Skeletal muscle satellite cell (primary cell): Measurements from ENCODE around the gene HMX2.
A peak's percentile ranks its signal among the peaks of the same experiment; 100 is the strongest.
"Not testable (repeated sequence)": the region's sequence is repeated elsewhere in the genome, so short reads cannot be mapped to it uniquely, and the experiment has no call there.

ENCODE experiments used
- H3K27me3 ChIP-seq: 2 replicates; pipeline ENCODE4 v1.7.0; 2013; ENCODE audit warnings: low read length; ENCODE audit not compliant: control insufficient read depth, insufficient read depth
- H3K36me3 ChIP-seq: 2 replicates; pipeline ENCODE4 v1.7.0; 2013; ENCODE audit warnings: mild to moderate bottlenecking, control low read depth, low read length; ENCODE audit not compliant: insufficient read depth
- H3K4me1 ChIP-seq: 2 replicates; pipeline ENCODE4 v1.7.0; 2013; ENCODE audit warnings: low read length; ENCODE audit not compliant: control insufficient read depth, insufficient read depth
- H3K4me2 ChIP-seq: 2 replicates; pipeline ENCODE4 v1.7.0; 2013; ENCODE audit warnings: mild to moderate bottlenecking, low read length
- H3K4me3 ChIP-seq: 2 replicates; pipeline ENCODE4 v1.7.0; 2013; ENCODE audit warnings: low read length
- H3K9ac ChIP-seq: 2 replicates; pipeline ENCODE4 v1.7.0; 2013; ENCODE audit warnings: mild to moderate bottlenecking, low read depth, low read length, moderate library complexity
- H3K9me3 ChIP-seq: replicated peaks from 2 replicates; pipeline ENCODE4 v1.7.0; 2013; ENCODE audit warnings: mild to moderate bottlenecking, control low read depth, low read length

HMX2 gene

DNA sequence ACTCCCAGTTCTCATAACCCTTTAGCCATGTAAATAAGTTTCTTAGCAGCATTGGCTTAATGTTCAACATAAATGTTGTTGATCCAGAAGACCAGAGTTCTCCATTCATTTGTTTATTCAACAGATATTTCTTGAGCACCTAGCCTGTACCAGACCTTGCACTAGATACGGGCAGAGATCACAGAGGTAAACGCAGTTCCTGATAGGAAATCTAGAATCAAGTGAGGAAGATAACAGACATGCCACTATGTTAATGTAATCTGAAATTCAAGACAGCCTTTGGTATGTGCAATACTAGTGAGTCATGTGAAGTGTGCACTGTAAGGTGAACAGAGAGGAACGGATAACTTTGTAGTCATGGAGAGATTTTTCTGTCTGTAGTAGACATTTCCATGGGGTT lies 9.3 kb downstream of the HMX2 start:
- H3K4me1 ChIP-seq, result peaks cover 29% of the 10 kb centered on the region
- H3K36me3 ChIP-seq, result peaks cover 55% of the 10 kb centered on the region
- H3K27me3 ChIP-seq, result peaks cover 7% of the 10 kb centered on the region
- peak overlapping the region; percentile 85 for H3K4me3 ChIP-seq
- no peak overlapping the region for H3K9ac ChIP-seq
- no peaks in the 10 kb centered on the region for H3K9me3 ChIP-seq
- H3K4me2 ChIP-seq, result peak overlapping the region; percentile 86

- Histone ChIP-seq H3K4me2 (peak overlapping the region; percentile 86), H3K4me3 (no peak overlapping the region), H3K4me1 (peaks cover 29% of the 10 kb centered on the region), H3K36me3 (peaks cover 70% of the 10 kb centered on the region), H3K9me3 (no peaks in the 10 kb centered on the region), H3K9ac (no peak overlapping the region), H3K27me3 (no peaks in the 10 kb centered on the region)
These were observed 10.7 kb downstream of the HMX2 start for GRCh38 chr10:123158682-123159081.

GRCh38 chr10:123160311-123160980 lies 12.5 kb downstream of the HMX2 start:
- Histone ChIP-seq H3K4me1 (peaks cover 29% of the 10 kb centered on the region), H3K27me3 (no peaks in the 10 kb centered on the region), H3K4me2 (no peak overlapping the region), H3K9ac (no peak overlapping the region), H3K4me3 (no peak overlapping the region), H3K9me3 (no peaks in the 10 kb centered on the region), H3K36me3 (peaks cover 85% of the 10 kb centered on the region)

- H3K4me3 ChIP-seq, result no peak overlapping the region
- H3K9ac ChIP-seq, result no peak overlapping the region
- no peak overlapping the region for H3K4me2 ChIP-seq
- H3K27me3 ChIP-seq, result no peaks in the 10 kb centered on the region
- H3K36me3 ChIP-seq, result peaks cover 88% of the 10 kb centered on the region
- no peaks in the 10 kb centered on the region for H3K4me1 ChIP-seq
- no peaks in the 10 kb centered on the region for H3K9me3 ChIP-seq
These were observed 16.4 kb downstream of the HMX2 start for GRCh38 chr10:123164319-123164718.

DNA sequence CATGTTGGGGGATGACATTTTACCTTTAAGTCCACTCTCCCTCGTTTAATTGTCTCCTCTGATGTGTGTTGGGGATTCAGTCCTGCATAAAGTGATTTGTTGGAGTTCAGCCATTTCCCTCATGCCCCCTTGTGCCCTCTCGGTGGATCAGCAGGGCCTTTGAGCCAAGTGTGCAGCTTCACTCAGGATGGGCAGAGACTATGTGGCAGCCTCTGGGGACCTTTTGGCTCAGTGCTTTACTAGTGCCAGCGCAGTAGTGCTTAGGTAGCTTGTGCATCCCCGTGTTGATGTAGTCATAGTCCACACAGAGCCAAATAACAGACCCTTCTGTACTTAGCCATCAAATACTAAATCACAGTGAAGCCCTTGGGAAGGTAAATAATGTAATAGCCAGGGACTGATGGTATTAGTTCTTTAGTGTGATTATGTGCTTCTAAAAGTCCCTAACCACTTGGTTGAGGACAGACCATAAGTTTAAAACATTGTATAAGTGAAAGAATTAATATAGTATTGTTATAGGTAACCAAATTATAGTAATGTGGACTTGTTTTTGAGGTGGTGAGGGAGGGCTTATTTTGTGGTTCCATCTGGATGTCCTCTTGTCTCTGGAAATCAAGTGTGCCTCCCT lies 17.6 kb downstream of the HMX2 start:
- H3K36me3 ChIP-seq, result peaks cover 87% of the 10 kb centered on the region

GRCh38 chr10:123166618-123167017 lies 18.7 kb downstream of the HMX2 start:
- no peaks in the 10 kb centered on the region for H3K27me3 ChIP-seq
- peaks cover 84% of the 10 kb centered on the region for H3K36me3 ChIP-seq
- H3K4me3 ChIP-seq, result no peak overlapping the region
- H3K4me2 ChIP-seq, result no peak overlapping the region
- H3K9me3 ChIP-seq, result no peaks in the 10 kb centered on the region
- H3K9ac ChIP-seq, result no peak overlapping the region
- H3K4me1 ChIP-seq, result no peaks in the 10 kb centered on the region

More for the DNA sequence above, 17.6 kb downstream of the HMX2 start:
- no peak overlapping the region for H3K4me3 ChIP-seq
- no peaks in the 10 kb centered on the region for H3K4me1 ChIP-seq
- H3K9ac ChIP-seq, result no peak overlapping the region
- H3K4me2 ChIP-seq, result no peak overlapping the region
- no peaks in the 10 kb centered on the region for H3K9me3 ChIP-seq
- no peaks in the 10 kb centered on the region for H3K27me3 ChIP-seq

DNA sequence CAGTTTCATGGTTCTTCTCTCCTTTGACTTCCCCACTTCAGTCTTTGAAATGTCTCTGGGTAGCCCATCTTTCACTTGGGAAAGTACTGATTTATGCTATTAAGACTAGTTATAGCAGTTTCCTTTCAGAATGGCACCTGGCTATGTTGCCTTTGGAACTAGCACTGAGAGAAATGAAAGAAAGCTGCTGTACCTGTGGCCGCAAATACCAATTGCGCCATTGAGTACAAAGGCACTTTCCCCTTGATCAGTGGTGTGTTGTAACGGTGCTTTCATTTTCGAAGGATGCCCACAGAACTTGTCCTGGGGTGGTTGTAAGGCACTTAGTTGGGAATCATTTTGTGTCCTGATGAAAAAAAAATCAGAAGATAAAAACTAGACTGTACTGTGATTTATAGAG lies 23.0 kb downstream of the HMX2 start:
- Histone ChIP-seq H3K27me3 (no peaks in the 10 kb centered on the region), H3K9me3 (no peaks in the 10 kb centered on the region), H3K9ac (no peak overlapping the region), H3K4me3 (no peak overlapping the region), H3K36me3 (peaks cover 41% of the 10 kb centered on the region), H3K4me1 (no peaks in the 10 kb centered on the region), H3K4me2 (no peak overlapping the region)

DNA sequence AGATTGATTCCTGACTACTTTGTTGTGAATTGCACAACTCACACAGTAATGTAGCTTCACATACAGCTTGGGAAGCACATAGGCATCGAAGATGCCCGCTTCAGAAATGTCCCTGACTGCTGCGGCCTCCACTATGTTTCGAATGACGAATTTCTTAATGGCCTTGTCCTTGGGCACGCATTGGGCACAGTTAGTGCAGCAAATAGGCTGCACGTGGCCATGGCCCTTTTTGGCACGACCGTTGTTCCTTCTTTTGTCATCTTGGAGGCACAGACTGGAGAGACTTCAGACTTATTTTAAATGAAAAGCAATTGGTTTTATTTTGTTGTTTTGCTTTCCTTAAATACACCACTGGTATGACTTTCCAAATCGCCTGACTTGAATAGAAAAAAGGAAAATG lies 23.7 kb downstream of the HMX2 start:
- H3K36me3 ChIP-seq, result peaks cover 37% of the 10 kb centered on the region
- H3K9ac ChIP-seq, result not testable (repeated sequence)

DNA sequence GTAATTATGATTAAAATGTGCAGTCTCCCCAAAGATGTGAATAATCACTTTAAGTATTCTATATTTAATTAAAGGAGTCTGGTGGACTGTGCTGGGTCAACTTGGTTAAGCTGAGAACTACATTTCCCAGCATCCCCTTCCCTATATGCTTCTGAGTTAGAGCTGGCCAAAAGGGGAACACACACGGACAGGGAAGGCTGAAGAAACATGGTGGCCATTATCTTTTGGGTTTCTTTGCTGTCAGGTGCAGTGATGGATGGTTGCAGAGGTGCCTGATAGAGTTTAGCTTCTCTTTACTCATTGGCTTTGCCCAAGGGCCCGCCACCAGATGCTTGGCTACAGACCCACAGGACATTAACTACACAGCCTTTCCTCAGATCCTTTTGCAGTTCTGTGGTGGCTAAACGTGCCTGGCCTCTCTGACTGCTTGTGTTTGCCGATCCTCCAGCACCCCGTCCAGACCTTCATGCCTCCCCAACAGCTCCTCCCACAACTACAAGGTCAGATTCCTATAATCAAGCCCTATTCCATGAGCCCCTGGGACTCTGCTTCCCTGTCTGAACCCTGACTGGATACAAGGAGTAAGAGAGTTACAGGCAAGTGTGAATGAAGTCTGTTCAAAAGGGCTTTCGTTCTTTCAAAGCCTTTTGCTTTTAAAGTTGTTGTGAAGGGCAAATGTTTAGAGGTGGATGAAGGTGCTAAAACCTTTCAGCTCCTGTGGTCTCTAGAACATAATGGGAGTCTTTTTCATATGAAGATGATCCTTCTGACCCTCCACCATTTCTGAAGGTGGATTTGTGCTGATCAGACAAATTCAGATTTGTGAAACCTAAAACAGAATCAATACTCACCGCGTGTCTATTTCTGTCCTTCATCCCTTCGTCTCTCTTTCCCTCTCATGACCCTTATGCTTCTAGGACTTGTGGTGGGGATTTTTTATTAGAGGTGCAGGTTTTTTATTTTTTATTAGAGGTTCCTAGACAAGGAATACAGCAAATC lies 27.8 kb downstream of the HMX2 start:
- H3K36me3 ChIP-seq, result peaks cover 11% of the 10 kb centered on the region
- H3K4me1 ChIP-seq, result no peaks in the 10 kb centered on the region
- no peak overlapping the region for H3K4me3 ChIP-seq
- H3K9ac ChIP-seq, result no peak overlapping the region
- no peaks in the 10 kb centered on the region for H3K9me3 ChIP-seq
- no peak overlapping the region for H3K4me2 ChIP-seq
- no peaks in the 10 kb centered on the region for H3K27me3 ChIP-seq

More for the DNA sequence above, 23.7 kb downstream of the HMX2 start:
- H3K4me2 ChIP-seq, H3K27me3 ChIP-seq, H3K4me3 ChIP-seq, H3K9me3 ChIP-seq, H3K4me1 ChIP-seq: not testable (repeated sequence)

DNA sequence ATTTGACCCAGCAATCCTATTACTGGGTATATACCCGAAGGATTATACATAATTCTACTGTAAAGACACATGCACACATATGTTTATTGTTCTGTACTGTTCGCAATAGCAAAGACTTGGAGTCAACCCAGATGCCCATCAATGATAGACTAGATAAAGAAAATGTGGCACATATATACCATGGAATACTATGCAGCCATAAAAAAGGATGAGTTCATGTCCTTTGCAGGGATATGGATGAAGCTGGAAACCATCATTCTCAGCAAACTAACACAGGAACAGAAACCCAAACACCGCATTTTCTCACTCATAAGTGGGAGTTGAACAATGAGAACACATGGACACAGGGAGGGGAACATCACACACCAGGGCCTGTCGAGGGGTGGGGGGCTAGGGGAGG lies 30.5 kb downstream of the HMX2 start:
- not testable (repeated sequence) for H3K36me3 ChIP-seq, H3K4me3 ChIP-seq, H3K4me2 ChIP-seq, H3K9ac ChIP-seq, H3K4me1 ChIP-seq, H3K27me3 ChIP-seq, H3K9me3 ChIP-seq
